ENCODE results near the gene COL4A3. TPM values are rescaled to one million over a fixed set of nuclear protein-coding genes. Genes with fewer than 3 reads are reported as not detected.

Gene COL4A3
- total RNA-seq, 3 donors from 2014 or later = 2.9 to 3.7 (median 3.3) TPM

- no peak overlapping the region for H3K4me3 ChIP-seq
- intact Hi-C loops (cut with DNase I; ENCODE audit: low total_unique reads) = no loop called here
- H3K27ac ChIP-seq = no peak overlapping the region
- no peaks in the 10 kb centered on the region for H3K9me3 ChIP-seq
- no peaks in the 10 kb centered on the region for H3K27me3 ChIP-seq
- no peaks in the 10 kb centered on the region for H3K4me1 ChIP-seq
- TF ChIP-seq CTCF (IDR thresholded peaks at IDR 0.05) (no peak), POLR2A (IDR thresholded peaks at IDR 0.05) (no peak), POLR2AphosphoS5 (IDR thresholded peaks at IDR 0.05) (no peak)
- no peaks in the 10 kb centered on the region for H3K36me3 ChIP-seq
- no peak for DNase-seq (ENCODE audit: low spot score in 2 of 2)
Observed at GRCh38 chr2:227351639-227352038, 187.2 kb downstream of the COL4A3 start.

- H3K9me3 ChIP-seq = no peaks in the 10 kb centered on the region
- TF ChIP-seq CTCF (IDR thresholded peaks at IDR 0.05) = no peak
- no peak for TF ChIP-seq POLR2A (IDR thresholded peaks at IDR 0.05)
- TF ChIP-seq POLR2AphosphoS5 (IDR thresholded peaks at IDR 0.05) = no peak
- H3K4me1 ChIP-seq = no peaks in the 10 kb centered on the region
- H3K27ac ChIP-seq = no peak overlapping the region
- no peak for DNase-seq (ENCODE audit: low spot score in 2 of 2)
- H3K27me3 ChIP-seq = no peaks in the 10 kb centered on the region
- no peaks in the 10 kb centered on the region for H3K36me3 ChIP-seq
- intact Hi-C loops (cut with DNase I; ENCODE audit: low total_unique reads) = no loop called here
- H3K4me3 ChIP-seq = no peak overlapping the region
Observed at GRCh38 chr2:227360351-227360750, 195.9 kb downstream of the COL4A3 start.

GRCh38 chr2:227363756-227364155, 199.3 kb downstream of the COL4A3 start:
- Histone ChIP-seq H3K9me3 (no peaks in the 10 kb centered on the region), H3K27ac (no peak overlapping the region), H3K36me3 (no peaks in the 10 kb centered on the region), H3K27me3 (no peaks in the 10 kb centered on the region), H3K4me3 (no peak overlapping the region), H3K4me1 (no peaks in the 10 kb centered on the region)
- DNase-seq (ENCODE audit: low spot score in 2 of 2) = no peak
- no peak for TF ChIP-seq POLR2AphosphoS5 (IDR thresholded peaks at IDR 0.05)
- no peak for TF ChIP-seq CTCF (IDR thresholded peaks at IDR 0.05)
- no peak for TF ChIP-seq POLR2A (IDR thresholded peaks at IDR 0.05)
- intact Hi-C loops (cut with DNase I; ENCODE audit: low total_unique reads) = no loop called here

Other genes with a start within 250 kb of the COL4A3 start
- 1 to 10 TPM; 1.2 to 3.8 (median 1.6) TPM for gene COL4A4, start 419 bp upstream of the COL4A3 start, total RNA-seq
- 100 to 1,000 TPM; 120 to 135 (median 122) TPM for gene MFF, start 160.6 kb downstream of the COL4A3 start, total RNA-seq
- not detected for gene TM4SF20, start 214.7 kb downstream of the COL4A3 start, total RNA-seq
- not detected for gene SCYGR1, start 223.3 kb downstream of the COL4A3 start, total RNA-seq